ENCODE measurements around the gene PCDH9.

PCDH9 gene, protein sequence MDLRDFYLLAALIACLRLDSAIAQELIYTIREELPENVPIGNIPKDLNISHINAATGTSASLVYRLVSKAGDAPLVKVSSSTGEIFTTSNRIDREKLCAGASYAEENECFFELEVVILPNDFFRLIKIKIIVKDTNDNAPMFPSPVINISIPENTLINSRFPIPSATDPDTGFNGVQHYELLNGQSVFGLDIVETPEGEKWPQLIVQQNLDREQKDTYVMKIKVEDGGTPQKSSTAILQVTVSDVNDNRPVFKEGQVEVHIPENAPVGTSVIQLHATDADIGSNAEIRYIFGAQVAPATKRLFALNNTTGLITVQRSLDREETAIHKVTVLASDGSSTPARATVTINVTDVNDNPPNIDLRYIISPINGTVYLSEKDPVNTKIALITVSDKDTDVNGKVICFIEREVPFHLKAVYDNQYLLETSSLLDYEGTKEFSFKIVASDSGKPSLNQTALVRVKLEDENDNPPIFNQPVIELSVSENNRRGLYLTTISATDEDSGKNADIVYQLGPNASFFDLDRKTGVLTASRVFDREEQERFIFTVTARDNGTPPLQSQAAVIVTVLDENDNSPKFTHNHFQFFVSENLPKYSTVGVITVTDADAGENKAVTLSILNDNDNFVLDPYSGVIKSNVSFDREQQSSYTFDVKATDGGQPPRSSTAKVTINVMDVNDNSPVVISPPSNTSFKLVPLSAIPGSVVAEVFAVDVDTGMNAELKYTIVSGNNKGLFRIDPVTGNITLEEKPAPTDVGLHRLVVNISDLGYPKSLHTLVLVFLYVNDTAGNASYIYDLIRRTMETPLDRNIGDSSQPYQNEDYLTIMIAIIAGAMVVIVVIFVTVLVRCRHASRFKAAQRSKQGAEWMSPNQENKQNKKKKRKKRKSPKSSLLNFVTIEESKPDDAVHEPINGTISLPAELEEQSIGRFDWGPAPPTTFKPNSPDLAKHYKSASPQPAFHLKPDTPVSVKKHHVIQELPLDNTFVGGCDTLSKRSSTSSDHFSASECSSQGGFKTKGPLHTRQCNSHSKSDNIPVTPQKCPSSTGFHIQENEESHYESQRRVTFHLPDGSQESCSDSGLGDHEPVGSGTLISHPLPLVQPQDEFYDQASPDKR (N-terminal part only)

DNA sequence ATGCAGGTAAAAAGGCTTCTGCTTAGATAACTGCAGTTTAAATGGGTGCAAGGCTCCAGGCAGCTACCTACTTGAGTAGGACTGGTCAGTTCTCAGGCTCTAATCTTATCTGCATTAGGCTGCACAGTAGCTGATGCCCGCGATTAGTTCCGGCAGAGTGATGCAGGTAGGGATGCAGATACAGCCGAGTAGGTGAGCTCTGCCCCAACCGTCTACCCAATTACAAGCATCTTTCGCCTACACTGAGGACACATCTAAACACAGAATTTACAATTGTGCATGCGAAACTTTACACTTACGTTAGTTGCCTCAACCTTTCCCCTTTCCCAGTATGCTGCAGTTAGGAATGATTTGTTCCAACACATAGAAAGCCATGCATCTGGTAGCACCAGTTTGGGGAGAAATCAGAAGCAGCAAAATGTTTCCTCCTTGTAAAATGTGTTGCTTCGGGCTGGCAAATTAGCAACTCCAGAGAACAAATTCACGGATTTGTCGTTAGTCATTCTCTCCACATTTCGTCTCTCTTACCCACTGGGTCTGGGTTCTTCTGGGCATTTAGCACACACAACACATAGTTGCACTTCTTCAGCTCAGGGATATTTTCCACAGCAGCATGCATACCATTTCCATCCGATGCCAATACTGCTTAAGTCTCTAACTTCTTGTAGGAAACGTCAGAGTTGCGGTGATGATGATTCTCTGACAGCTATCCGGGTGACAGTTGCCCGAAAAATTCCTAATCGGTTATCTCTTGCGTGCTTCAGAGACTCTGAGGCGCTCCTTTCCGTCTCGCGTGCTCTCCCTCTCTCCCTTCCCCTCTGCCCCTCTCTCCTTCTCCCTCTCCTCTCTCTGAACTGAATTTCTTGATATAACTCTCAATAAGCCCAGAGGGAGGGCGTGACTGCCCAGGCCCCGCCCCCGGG lies at the start of gene PCDH9:
Gene PCDH9, minus strand, starts transcription at position 856 of the 923 bp plus-strand sequence. CDS start 1,896 bp downstream, outside the sequence.
- DNase-seq: no peak

DNA sequence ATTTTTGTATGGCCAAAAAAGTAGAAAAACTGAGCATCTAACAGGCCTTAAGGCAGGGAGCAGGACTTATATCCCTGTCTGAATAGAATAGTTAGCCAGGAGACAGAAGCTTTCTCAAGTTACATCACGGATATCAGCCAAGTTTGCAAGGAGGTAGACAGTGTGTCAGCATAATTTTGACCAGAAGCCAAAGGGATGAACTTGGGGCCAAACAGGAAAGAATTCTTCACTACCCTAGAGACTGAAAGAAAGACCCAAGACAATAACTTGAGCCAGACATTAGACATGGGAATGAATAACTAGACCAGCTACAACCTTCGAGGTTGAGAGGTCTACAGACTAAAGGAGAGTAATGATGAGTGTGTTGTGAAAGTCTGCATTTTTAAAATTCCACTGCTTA lies 48.1 kb upstream of the PCDH9 start:
- DNase-seq: no peak

DNA sequence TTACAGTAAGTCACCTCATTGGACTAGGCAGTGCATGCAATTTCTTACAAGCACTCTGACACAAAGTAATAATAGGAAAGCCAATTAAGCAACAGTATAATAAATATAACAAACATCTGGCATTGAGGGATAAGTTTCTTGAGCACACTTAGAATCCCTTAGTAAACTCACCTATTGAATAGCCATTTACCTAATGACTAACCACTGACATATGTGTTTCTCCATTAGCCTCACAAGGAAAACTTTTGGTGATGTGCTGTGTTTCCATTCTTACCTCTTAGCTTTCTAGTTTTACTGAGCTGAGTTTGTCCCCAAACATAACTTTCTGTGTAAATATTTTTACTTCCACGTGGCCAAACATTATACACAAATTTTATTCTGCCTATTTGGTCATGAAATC lies 47.4 kb upstream of the PCDH9 start:
- DNase-seq: no peak

DNA sequence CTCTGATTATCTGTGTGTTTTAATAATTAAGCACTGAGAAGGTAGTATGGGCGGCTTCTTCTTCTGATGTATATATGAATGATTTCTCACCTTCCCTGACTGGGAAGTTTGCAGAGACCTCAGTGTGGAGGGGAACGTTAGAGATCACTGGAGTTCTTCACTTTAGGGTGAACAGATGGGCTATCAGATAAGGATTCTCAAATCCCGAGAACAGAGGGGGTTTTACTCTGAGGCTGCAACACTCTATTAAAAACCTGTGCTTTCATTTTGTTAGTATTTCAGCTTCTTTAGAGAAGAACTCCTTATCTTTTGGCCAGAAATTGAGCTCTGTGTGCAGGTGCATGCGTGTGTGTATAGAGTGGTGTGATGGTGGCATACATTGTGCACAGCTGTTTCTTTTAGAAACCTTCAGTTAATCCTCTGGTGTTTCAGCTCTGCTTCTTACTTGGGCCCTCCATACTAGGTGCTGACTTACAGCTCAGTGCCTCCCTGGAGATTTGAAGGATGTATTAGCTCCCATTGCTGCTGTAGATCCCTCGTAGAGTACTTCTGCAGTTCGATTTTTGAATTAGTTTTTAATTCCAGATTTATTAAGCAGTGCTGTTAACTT lies 45.3 kb upstream of the PCDH9 start:
- DNase-seq: no peak

DNA sequence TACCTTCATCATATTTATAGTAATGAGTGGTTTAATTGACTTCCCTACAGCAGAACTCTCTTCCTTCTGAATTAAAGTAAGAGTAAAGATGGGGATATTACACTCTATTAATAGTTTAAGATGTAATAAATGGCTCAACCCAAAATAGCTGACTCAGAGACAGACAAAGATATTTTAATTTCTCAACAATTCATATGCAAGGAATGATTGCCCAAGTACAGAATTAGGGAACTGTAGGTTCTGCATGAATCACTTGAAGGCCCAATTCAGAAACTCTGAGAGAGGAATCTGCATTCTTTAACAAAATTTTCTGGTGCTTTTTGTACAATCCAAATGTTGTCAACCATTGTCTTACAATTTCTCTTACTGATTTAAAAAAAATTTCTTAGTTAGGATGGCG lies 42.9 kb upstream of the PCDH9 start:
- DNase-seq: no peak

DNA sequence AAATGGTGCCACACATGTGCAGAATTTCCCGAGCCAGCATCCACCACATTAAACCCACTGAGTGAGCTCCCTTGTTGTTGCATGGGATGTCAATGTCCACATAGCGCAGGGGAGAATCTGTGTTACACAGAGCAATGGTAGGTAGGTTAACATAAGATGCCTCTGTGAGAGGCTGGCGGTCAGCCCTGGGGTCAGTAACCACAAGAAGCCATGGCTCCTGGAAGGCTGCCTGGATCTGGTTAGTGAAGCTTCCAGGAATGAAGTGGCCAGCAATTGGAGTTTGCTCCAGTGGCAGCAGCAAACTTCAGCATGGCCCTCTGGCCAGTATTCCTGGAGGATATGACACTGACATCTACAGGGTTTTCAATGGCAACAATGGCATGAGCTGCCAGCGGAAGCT lies 37.0 kb upstream of the PCDH9 start:
- DNase-seq: no peak

DNA sequence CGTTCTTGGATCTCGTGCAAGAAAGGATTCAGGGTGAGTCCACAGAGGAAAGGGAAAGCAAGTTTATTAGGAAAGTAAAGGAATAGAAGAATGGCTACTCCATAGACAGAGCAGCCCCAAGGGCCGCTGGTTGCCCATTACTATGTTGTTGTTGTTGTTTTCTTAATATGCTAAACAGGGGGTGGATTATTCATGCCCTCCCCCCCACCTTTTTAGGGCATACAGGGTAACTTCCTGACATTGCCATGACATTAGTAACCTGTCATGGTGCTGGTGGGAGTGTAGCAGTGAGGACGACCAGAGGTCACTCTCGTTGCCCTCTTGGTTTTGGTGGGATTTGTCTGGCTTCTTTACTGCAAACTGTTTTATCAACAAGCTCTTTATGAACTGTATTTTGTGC lies 29.1 kb upstream of the PCDH9 start:
- no peak for DNase-seq

DNA sequence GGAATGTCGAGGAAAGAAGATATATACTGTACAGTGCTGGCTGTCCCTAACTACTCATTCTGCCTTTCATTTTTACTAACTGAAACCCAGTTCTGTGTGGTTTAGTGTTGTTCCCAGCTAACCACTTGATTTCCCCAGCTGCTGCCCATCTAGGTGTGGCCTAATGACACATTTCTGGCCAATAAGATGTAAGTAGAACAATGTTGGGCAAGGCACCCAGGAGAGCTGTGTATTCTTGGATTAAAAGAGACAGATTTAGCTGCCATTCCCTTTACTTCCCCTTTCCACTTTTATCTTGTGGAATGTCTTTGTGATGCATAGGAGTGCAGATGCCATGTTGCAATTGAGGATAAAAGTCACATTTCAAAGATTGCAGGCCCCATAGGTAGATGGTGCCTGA lies 28.3 kb upstream of the PCDH9 start:
- DNase-seq: no peak

DNA sequence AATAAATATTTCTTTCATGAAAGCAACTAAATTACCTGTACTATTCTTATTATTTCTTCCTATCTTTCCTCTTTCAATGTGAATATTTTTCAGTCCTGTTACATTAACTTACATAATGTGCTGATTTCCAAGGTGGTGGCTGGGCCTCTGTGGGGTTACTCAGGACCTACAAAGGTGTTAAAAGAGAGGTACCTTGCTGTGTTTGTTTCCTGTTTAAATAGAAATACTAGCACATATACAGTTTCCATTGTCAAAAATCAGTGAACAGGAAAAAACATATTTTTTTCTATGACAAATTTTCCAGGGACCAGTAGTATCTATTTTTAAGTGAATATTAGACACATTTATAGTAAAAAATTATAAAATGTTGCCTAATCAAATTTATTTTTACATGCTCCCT lies 8.7 kb upstream of the PCDH9 start:
- no peak for DNase-seq

DNA sequence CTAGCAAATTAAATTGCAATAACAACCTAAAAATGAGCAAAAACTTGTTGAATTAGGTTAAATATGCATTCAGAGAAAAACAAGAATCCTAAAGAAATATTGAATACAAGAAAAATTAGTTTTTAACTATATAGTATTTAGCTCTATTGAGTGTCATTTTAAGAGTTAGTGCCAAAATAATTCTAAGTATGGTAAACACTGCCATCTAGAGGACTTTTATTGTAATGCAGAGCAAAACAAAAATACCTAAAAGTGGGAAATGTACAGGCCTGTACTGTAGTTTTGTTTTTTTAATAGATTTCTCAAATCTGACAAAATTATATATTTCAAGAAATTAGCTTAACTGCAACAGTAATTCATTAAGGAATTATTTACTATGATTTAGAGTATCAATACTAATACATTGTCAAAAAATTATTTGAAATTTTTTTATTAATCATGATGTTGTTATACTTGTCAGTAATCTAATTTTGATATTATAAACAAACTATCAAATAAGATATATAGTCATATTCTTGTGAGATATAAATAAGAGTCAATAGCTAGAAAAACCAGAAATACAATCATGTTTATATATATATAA lies 8.2 kb upstream of the PCDH9 start:
- DNase-seq: peak in 1 of 2 experiments; percentile 53

DNA sequence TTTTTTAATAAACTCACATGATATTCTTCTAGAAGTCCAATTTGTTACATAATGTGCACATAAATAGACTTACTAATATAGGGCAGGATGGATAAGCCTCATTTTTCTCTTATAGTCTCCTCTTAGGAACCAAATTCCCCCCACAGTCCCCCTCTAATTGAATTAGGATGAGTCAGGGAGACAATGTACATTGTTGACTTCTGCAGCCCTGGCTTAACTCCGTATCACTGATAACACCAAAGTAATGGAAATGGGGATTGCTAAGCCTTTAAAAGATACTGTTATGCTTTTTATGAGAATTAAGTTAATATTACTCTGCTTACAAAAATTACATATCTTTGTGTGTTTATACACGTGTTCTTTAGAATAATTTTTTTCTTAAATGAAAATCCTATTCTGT lies 5.1 kb upstream of the PCDH9 start:
- DNase-seq: no peak

DNA sequence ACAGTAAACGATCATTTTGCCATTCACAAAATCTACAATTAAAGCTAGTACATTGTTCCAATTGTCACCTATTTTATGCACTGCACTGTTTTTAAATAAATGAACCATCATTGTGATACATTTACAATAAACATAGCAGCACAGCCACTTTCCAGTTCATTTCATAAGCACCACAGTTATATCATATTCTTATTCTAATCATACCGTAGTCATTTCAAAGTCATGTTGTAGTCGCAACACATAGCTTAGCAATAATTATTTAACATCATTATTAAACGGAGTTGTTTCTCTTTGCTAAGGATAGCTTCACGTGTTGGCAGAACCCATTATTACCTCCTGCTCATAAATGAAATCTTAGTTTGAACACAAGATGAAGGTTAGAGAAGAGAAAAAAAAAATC lies 2.2 kb upstream of the PCDH9 start:
- DNase-seq: no peak

DNA sequence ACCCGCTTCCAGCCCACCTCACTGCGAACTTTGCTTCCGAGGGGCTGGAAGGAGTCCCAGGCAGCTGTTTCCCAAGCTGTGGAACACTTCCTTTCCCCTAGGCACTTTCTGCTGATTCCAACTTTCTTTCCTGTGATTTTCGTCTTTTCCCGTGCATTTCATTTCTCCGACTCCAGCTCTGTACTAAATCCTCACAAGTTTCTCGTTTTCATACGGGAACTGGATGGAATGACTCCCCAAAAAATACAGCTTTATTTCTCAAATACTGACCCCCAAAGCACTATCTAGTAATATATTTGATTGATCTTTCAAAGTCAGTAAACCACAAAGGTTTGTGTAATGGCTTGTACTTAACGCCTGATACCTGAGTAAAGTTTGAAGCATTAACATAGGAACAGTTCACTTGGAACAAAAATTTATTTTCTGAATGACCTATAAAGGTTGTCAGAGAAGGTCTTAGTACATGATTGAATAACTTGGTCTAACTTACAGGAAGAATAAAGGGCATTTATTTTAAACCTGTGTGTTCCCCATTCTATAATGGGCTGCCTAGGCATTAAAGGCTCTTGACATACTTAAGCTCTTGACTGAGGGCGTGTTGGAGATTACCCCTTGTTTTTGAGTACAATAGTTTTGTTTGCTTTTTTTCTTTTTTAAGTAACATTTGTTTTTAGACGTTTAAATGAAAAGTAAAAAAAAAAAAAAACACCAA lies 1.3 kb upstream of the PCDH9 start:
- no peak for DNase-seq

DNA sequence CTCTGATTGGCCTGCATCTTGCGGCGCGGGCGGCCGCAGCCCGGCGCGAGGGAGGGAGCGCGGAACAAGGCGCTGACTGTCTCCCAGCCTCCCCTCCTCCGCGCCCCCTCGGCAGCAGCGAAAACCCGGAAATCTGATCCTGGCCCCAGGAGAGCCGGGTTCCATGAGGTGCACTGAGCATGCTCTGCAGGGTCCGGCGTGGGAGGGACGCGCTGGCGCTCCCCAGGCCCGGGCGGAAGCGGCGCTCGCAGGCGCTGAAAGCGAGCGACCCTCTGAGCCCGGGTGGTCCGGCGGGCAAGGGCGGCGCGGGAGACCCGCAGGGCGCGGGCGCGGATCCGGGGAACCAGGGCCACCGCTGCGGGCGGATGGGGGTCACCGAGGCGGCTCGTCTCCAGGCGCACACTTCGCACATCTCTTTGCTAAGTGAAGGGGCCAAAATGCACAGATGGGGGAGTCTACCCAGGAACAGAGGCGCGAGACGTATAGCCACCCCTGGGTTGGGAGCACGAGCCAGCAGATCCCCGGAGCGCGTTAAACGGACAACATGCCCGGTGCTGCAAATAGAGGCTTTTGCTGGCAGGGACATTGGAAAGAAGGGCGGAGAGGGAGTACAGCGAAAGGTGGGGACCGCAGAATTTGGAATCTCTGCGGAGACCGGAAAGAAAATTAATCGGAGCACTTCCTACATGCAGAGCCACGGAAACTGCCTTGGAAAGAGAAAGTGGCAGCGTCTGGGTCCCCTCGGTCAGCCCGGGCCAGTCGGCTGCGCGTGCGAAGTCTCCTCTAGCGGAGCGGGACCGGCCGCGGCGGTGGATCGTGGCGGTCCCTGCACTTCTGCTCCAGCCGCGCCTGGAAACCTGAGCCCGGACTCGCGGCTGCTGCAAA lies 510 bp upstream of the PCDH9 start:
- peak; percentile 90 to 91 for DNase-seq

DNA sequence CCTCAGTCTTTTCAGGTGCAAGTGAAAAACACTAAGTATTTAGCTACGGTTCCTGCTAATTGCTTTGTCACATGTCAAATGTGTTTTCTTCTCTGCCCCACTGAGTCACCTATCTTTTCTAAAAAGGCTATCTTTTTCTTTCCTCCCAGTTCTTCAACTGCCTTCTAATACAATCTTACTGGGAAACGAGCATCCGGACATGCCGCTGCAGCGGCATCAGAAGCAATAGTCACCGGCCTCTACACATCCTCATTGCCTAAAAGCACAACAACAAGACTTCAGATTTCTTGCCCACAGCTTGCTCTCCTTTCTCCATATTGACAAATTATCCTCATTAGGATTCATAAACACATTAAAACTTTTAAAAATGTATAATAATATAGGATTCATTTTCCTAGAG lies 1.2 kb downstream of the PCDH9 start:
- DNase-seq: no peak

DNA sequence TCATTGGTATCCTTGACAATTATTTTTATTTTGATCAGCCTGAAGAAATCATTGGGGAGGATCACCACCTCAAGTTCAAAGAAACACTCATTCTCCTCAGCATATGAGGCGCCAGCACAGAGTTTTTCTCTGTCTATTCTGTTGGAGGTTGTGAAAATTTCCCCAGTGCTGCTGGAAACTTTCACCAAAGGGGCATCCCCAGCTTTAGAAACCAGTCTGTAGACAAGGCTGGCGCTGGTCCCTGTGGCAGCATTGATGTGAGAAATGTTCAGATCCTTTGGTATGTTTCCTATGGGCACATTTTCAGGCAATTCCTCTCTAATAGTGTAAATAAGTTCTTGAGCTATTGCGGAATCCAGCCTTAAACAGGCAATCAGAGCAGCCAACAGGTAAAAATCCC lies 2.1 kb downstream of the PCDH9 start:
- no peak for DNase-seq

DNA sequence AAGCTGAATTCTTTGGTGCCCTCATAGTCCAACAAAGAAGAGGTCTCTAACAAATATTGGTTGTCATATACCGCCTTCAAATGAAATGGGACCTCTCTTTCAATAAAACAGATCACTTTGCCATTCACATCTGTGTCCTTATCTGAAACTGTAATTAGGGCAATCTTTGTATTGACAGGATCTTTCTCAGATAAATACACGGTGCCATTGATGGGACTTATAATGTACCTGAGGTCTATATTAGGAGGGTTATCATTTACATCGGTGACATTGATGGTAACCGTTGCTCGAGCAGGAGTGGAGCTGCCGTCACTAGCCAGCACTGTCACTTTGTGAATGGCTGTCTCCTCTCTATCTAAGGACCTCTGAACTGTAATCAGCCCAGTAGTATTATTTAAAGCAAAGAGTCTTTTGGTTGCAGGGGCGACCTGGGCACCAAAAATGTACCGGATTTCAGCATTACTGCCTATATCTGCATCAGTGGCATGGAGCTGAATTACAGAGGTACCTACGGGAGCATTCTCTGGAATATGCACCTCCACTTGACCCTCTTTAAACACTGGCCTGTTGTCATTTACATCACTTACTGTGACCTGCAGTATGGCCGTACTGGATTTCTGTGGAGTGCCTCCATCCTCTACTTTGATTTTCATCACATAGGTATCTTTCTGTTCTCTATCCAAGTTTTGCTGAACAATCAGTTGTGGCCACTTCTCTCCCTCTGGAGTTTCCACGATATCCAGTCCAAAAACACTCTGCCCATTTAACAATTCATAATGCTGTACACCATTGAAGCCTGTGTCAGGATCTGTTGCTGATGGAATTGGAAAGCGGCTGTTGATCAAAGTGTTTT lies 2.8 kb downstream of the PCDH9 start:
- no peak for DNase-seq

DNA sequence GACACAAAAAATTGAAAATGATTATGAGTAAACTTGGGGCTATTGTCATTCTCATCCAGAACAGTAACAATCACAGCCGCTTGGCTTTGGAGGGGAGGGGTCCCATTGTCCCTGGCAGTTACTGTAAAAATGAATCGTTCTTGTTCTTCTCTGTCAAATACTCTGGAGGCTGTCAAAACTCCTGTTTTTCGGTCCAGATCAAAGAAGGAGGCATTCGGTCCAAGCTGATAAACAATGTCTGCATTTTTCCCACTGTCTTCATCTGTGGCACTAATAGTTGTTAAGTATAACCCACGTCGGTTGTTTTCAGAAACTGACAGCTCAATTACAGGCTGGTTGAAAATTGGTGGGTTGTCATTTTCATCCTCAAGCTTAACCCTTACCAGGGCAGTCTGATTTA lies 3.4 kb downstream of the PCDH9 start:
- no peak for DNase-seq
